HepG2 (cell line): ENCODE results near the gene ETS1. TPM values are rescaled to one million over a fixed set of nuclear protein-coding genes. Genes with fewer than 3 reads are reported as not detected.

Experiments
- ATAC-seq: fragments of 200-7000 bp; cut with Tn5 transposase; 3 replicates; pipeline ENCODE4 v1.9.1; 2020; ENCODE audit warnings: mild to moderate bottlenecking, moderate library complexity
- BruUV-seq: library from RNA; stranded (reverse); fragments of 400-500 nt; replicated peaks from 2 replicates; lab custom pipeline; 2021; lab: Mats Ljungman, UMichigan
- CTCF ChIA-PET: fragments of 300-600 bp; formaldehyde crosslinking; extraction: SDS; loops from one replicate; lab custom pipeline; 2021; ENCODE audit warnings: low total read pairs, inconsistent platforms, low intra/inter-chr PET ratio; lab: Yijun Ruan, JAX
- POLR2A ChIA-PET: fragments of 350-600 bp; sonication (Branson Sonifier 250); formaldehyde crosslinking; loops from one replicate; lab custom pipeline; 2020; ENCODE audit warnings: antibody characterized with exemption, inconsistent platforms; lab: Yijun Ruan, JAX
- DNase-seq: peaks from one replicate; pipeline ENCODE4 v3.0.0-alpha.2; 2015; ENCODE audit warnings: low spot score
- FAIRE-seq: peaks from 3 replicates; lab custom pipeline; 2011; peaks lifted over from hg19 to GRCh38; lab: Jason Lieb, UNC
- H2AFZ ChIP-seq: one replicate; pipeline ENCODE4 v1.6.1; 2011; ENCODE audit warnings: low read length, inconsistent platforms
- H3K27ac ChIP-seq: fragments of 300-600 bp; 3 replicates; pipeline ENCODE4 v1.8.0; 2011; ENCODE audit warnings: mixed run types, mild to moderate bottlenecking, mixed read lengths, low read length, inconsistent platforms; ENCODE audit not compliant: insufficient read depth; ENCODE audit errors: extremely low read length
- H3K27me3 ChIP-seq, 2 experiments: fragments of 200-600 bp in 1 of 2; 2 replicates in 1 of 2; 3 replicates in 1 of 2; pipeline versions ENCODE4 v1.6.0 to v1.8.0; 2011; ENCODE audit warnings: low read length in 2 of 2, mild to moderate bottlenecking in 2 of 2, moderate library complexity in 2 of 2, inconsistent platforms in 1 of 2; ENCODE audit not compliant: insufficient read depth in 2 of 2, control insufficient read depth in 1 of 2
- H3K36me3 ChIP-seq, 2 experiments: fragments of 200-600 bp in 1 of 2; replicated peaks in 1 of 2; 2 replicates in 1 of 2; 3 replicates in 1 of 2; pipeline versions ENCODE4 v1.5.1 to v1.8.0; 2011; ENCODE audit warnings: low read length in 2 of 2, inconsistent platforms in 1 of 2; ENCODE audit not compliant: insufficient read depth in 2 of 2, control insufficient read depth in 1 of 2
- H3K4me1 ChIP-seq: 2 replicates; pipeline ENCODE4 v1.5.1; 2012; ENCODE audit warnings: low read length, inconsistent platforms; ENCODE audit not compliant: insufficient read depth
- H3K4me2 ChIP-seq: 2 replicates; pipeline ENCODE4 v1.6.0; 2011; ENCODE audit warnings: low read depth, low read length, inconsistent platforms
- H3K4me3 ChIP-seq, 3 experiments: fragments of 200-600 bp in 1 of 3; sonication (generic), shearing (Covaris generic) in 1 of 3; replicated peaks in 1 of 3; 2 replicates each; pipeline ENCODE4 v1.5.1; 2011 to 2016; ENCODE audit warnings: low read length in 3 of 3, inconsistent platforms in 2 of 3, low read depth in 2 of 3, mild to moderate bottlenecking in 2 of 3, control low read depth in 1 of 3, mixed read lengths in 1 of 3; ENCODE audit not compliant: insufficient read depth in 1 of 3
- H3K79me2 ChIP-seq: one replicate; pipeline ENCODE4 v1.6.1; 2011; ENCODE audit warnings: low read length, inconsistent platforms; ENCODE audit not compliant: insufficient read depth
- H3K9ac ChIP-seq: 2 replicates; pipeline ENCODE4 v1.6.0; 2011; ENCODE audit warnings: mild to moderate bottlenecking, low read depth, low read length, inconsistent platforms; ENCODE audit not compliant: insufficient read depth
- H3K9me3 ChIP-seq: 2 replicates; pipeline ENCODE4 v1.5.1; 2012; ENCODE audit warnings: mild to moderate bottlenecking, low read length
- H4K20me1 ChIP-seq: 2 replicates; pipeline ENCODE4 v1.6.0; 2011; ENCODE audit warnings: inconsistent platforms, mild to moderate bottlenecking, low read length, moderate library complexity; ENCODE audit not compliant: insufficient read depth
- CENPT ChIP-seq: sonication (generic); formaldehyde crosslinking; IDR thresholded peaks from 2 replicates; pipeline ENCODE4 v1.8.0; 2022; ENCODE audit warnings: low read depth, mild to moderate bottlenecking, moderate library complexity, missing genetic modification reagents
- FOXK1 ChIP-seq: sonication (generic); formaldehyde crosslinking; IDR thresholded peaks from 2 replicates; pipeline ENCODE4 v1.4.0; 2020; ENCODE audit warnings: low read depth, missing genetic modification reagents, borderline replicate concordance
- PHF21A ChIP-seq: sonication (generic); formaldehyde crosslinking; IDR thresholded peaks from 2 replicates; pipeline ENCODE4 v1.5.0; 2020; ENCODE audit warnings: mild to moderate bottlenecking, missing genetic modification reagents
- RBAK ChIP-seq: sonication (generic); formaldehyde crosslinking; IDR thresholded peaks from 2 replicates; pipeline ENCODE4 v1.5.1; 2020; ENCODE audit warnings: mild to moderate bottlenecking, missing genetic modification reagents
- REPIN1 ChIP-seq: sonication (generic); formaldehyde crosslinking; IDR thresholded peaks from 2 replicates; pipeline ENCODE4 v1.8.0; 2022; ENCODE audit warnings: missing genetic modification reagents, low read depth, mild to moderate bottlenecking, borderline replicate concordance
- TBL1XR1 ChIP-seq: fragments of 150-350 bp; IDR thresholded peaks from 2 replicates; pipeline ENCODE4 v1.6.1; 2014; ENCODE audit warnings: borderline replicate concordance, low read length; ENCODE audit not compliant: partially characterized antibody
- ZNF143 ChIP-seq: sonication (generic); formaldehyde crosslinking; IDR thresholded peaks from 2 replicates; pipeline ENCODE4 v1.4.0; 2020; ENCODE audit warnings: missing genetic modification reagents
- ZNF569 ChIP-seq: sonication (generic); formaldehyde crosslinking; IDR thresholded peaks from 2 replicates; pipeline ENCODE4 v1.5.0; 2020; ENCODE audit warnings: mild to moderate bottlenecking, missing genetic modification reagents, moderate library complexity, borderline replicate concordance
- WGBS: methylation state at CpG from one replicate; pipeline ENCODE4 v1.1.6; 2017; ENCODE audit warnings: low lambda C conversion rate; 5-methylcytosine and 5-hydroxymethylcytosine counted together
- in situ Hi-C: cut with HindIII; loops from 2 replicates; pipeline ENCODE4 v1.10.0; 2017; ENCODE audit warnings: low pct_unique_long_range_greater_than_20kb; ENCODE audit not compliant: extremely low pct_ligation_motif_present
- intact Hi-C: fragments of 100-400 bp; cut with micrococcal nuclease; formaldehyde crosslinking; loops from one replicate; pipeline ENCODE4 v1.10.0; 2022; ENCODE audit not compliant: unreplicated experiment
- polyA plus RNA-seq, 8 experiments: library from polyadenylated mRNA; depleted of rRNA in 3 of 8; stranded (reverse) in 7 of 8; unstranded in 1 of 8; fragments of >200 nt; fragmentation: Illumina TruSeq in 4 of 8; extraction: Trizol in 4 of 8; gene quantifications; 2 replicates each; pipeline versions ENCODE4 v1.2.1 to v1.2.3, GENCODE V29; 2011 to 2016; ENCODE audit warnings: low read depth in 4 of 8, missing spikeins in 1 of 8, mixed read lengths in 1 of 8; ENCODE audit not compliant: insufficient read depth in 1 of 8
- total RNA-seq, 5 experiments: library from RNA; depleted of rRNA; stranded (reverse); fragments of >200 nt; fragmentation: Illumina TruSeq; extraction: Trizol; gene quantifications; 2 replicates each; pipeline ENCODE4 v1.2.3, GENCODE V29; 2016; ENCODE audit warnings: low read depth in 1 of 5

Gene ETS1
- total and polyA plus RNA-seq, 2 of the 13 experiments (the other 11 are each of a cell fraction or from before 2014, with no cell fraction given): 0.18 to 0.34 TPM

DNA sequence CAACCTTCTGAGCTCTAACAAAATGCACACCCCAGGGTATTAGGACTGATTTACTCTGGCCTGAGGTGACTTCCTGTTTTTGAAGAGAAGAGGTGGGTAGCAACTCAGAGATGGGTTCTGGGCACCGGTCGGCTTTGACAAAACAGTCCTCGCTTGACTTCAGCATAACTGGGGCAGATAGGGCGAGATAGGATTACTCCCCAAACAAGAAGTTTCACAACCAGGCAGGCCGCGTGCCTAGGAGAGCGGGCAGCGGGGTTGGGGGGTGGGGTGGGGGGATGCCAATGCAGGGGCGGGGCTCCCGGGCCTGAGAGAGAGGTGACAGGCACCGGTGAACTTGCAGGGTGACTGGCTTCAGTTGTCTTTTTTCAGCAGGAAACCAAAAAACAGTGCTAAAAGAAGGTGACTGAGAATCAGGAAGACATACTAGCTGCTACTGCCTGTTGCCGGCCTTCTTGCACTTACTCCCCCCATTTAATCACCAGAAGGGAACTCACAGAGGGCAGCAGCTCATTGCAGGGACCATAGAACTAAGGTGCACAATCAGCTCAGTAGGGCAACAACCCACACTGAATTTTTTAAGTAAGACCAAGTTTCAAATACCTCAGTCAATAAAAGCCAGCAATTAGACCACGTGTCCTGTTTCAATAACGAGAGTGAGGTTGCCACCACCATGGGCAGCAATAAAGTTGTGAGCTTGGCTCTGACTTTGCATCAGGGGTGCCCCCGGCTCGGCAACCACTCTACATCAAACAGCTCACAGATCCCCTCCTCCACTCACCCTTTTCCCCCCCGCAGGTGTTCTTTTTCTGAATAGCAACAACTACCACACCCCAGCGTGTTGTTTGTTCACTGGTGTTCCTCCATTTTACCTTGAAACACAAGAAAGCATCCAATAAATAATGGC lies 37.2 kb upstream of the ETS1 start:
- Histone ChIP-seq H3K4me3 (no peak overlapping the region), H3K27me3 (peaks cover under 1 to 56% of the 10 kb centered on the region in 2 experiments; a peak in 4 of 5 replicates), H3K79me2 (no peaks in the 10 kb centered on the region), H3K9ac (no peak overlapping the region), H4K20me1 (no peaks in the 10 kb centered on the region), H3K4me1 (no peaks in the 10 kb centered on the region), H2AFZ (no peak overlapping the region), H3K9me3 (no peaks in the 10 kb centered on the region), H3K4me2 (no peak overlapping the region), H3K36me3 (no peaks in the 10 kb centered on the region), H3K27ac (no peak overlapping the region)
- in situ Hi-C loops (loop anchor here (5.0 kb wide), 2 partner anchors 337 to 447 kb away; no protein-coding TSS in a partner anchor), intact Hi-C loops (loop anchor here (2.0 kb wide), 1 partner anchor 70 kb away; no protein-coding TSS in a partner anchor)
- FAIRE-seq: no peak
- no TSS peak for BruUV-seq
- 14% methylated on average over 15 of the region's 18 CpGs for WGBS
- ATAC-seq: no peak
- no peak for DNase-seq
- ChIA-PET POLR2A (no interaction called here), CTCF (no interaction called here)
- TF ChIP-seq TBL1XR1 (no peak), RBAK (no peak), ZNF143 (CRISPR knock-in tag) (no peak), REPIN1 (CRISPR knock-in tag) (no peak), PHF21A (CRISPR knock-in tag) (no peak), FOXK1 (CRISPR knock-in tag) (no peak), ZNF569 (CRISPR knock-in tag) (no peak), CENPT (CRISPR knock-in tag) (no peak)
